ENCODE data around the gene TLE5. TPM values are rescaled to one million over a fixed set of nuclear protein-coding genes. Genes with fewer than 3 reads are reported as not detected.
"Not testable (repeated sequence)": the region's sequence is repeated elsewhere in the genome, so short reads cannot be mapped to it uniquely, and the experiment has no call there.

TLE5 gene
- total and polyA plus RNA-seq, 9 of the 15 experiments (the other 6 are each of a cell fraction or from before 2014, with no cell fraction given): 2.0 to 347 (median 235) TPM

GRCh38 chr19:3038214-3038613 lies 24.1 kb downstream of the TLE5 start:
- no peak overlapping the region for H2AFZ ChIP-seq (ENCODE audit: low read depth, low read length)
- no peak for FAIRE-seq
- H4K20me1 ChIP-seq (replicated peaks; ENCODE audit: control insufficient read depth, insufficient read depth, low read length): no peaks in the 10 kb centered on the region
- no peaks in the 10 kb centered on the region for H3K36me3 ChIP-seq (ENCODE audit: control insufficient read depth, insufficient read depth, low read length)
- no TSS peak for BruUV-seq (replicated peaks)
- no peak overlapping the region for H3K4me3 ChIP-seq
- H3K27ac ChIP-seq (ENCODE audit: extremely low read depth, low read depth, low read length): no peak overlapping the region
- CTCF ChIA-PET (ENCODE audit: low intra/inter-chr PET ratio): no interaction called here
- H3K9me1 ChIP-seq (ENCODE audit: control insufficient read depth, insufficient read depth, low read length): no peaks in the 10 kb centered on the region
- TF ChIP-seq ZNF121 (CRISPR knock-in tag; conservative IDR thresholded peaks at IDR 0.05) (peak; percentile 54; the same call in 1 of the 2 replicates), SOX6 (IDR thresholded peaks at IDR 0.05) (no peak)
- intact Hi-C loops (cut with micrococcal nuclease) (loop anchor here (5.0 kb wide), 1 partner anchor 34 kb away; no protein-coding TSS in a partner anchor), in situ Hi-C loops (cut with MboI) (no loop called here)
- H3K4me1 ChIP-seq (replicated peaks in 1 of 2; ENCODE audit: control insufficient read depth in 2 of 2, insufficient read depth in 2 of 2, low read length in 2 of 2): peaks cover 46 to 64% of the 10 kb centered on the region in 2 experiments
- H3K9me3 ChIP-seq (replicated peaks; ENCODE audit: control insufficient read depth, insufficient read depth, low read depth, low read length): no peaks in the 10 kb centered on the region
- H3K4me2 ChIP-seq (ENCODE audit: insufficient read depth, low read length): no peak overlapping the region
- peaks cover 7% of the 10 kb centered on the region; the same call in 1 of the 3 replicates for H3K79me2 ChIP-seq (ENCODE audit: control insufficient read depth, insufficient read depth, low read length)
- POLR2A ChIA-PET: interaction anchor here (1.0 to 1.8 kb wide), 3 partner anchors 15 to 51 kb away, joined by 3 to 6 read pairs (median 4); no protein-coding TSS in a partner anchor
- no peaks in the 10 kb centered on the region for H3K27me3 ChIP-seq (ENCODE audit: control insufficient read depth in 2 of 2, insufficient read depth in 2 of 2, low read length in 2 of 2)
- DNase-seq (ENCODE audit: extremely low read depth in 1 of 4, low spot score in 3 of 4): no peak
- WGBS (ENCODE audit: insufficient coverage, low coverage, missing lambda C conversion rate): 93% methylated on average over 5 of the region's 5 CpGs
- ATAC-seq: no peak
- no peak overlapping the region for H3K9ac ChIP-seq (ENCODE audit: insufficient read depth in 1 of 2, low read depth in 2 of 2, low read length in 2 of 2)

DNA sequence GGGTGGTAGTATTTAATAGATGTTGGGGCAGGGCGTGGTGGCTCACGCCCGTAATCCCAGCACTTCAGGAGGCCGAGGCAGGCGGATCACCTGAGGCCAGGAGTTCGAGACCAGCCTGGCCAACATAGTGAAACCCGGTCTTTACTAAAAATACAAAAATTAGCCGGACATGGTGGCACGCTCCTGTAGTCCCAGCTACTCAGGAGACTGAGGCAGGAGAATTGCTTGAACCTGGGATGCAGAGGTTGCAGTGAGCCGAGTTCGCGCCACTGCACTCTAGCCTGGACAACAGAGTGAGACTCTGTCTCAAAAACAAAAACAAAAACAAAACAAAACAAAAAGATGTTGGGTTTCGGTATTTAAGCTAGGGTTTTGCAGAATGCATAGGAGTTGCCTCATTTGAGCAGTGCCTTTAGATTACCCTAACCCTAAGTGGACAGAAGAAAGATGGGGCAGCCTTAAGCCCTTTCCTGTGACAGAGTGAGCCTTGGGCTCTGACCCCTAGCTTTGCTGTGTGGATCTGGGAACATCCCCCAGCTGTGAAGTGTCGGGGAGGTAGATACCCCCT lies 25.2 kb downstream of the TLE5 start:
- CTCF ChIA-PET (ENCODE audit: low intra/inter-chr PET ratio); BruUV-seq (replicated peaks); H3K9me3 ChIP-seq (replicated peaks; ENCODE audit: control insufficient read depth, insufficient read depth, low read depth, low read length); ATAC-seq; DNase-seq (ENCODE audit: extremely low read depth in 1 of 4, low spot score in 3 of 4); in situ Hi-C loops (cut with MboI); H3K9me1 ChIP-seq (ENCODE audit: control insufficient read depth, insufficient read depth, low read length); H4K20me1 ChIP-seq (replicated peaks; ENCODE audit: control insufficient read depth, insufficient read depth, low read length); H3K79me2 ChIP-seq (ENCODE audit: control insufficient read depth, insufficient read depth, low read length); H3K36me3 ChIP-seq (ENCODE audit: control insufficient read depth, insufficient read depth, low read length); FAIRE-seq; H3K27me3 ChIP-seq (ENCODE audit: control insufficient read depth in 2 of 2, insufficient read depth in 2 of 2, low read length in 2 of 2): not testable (repeated sequence)
- peak overlapping the region; percentile 90; the same call in 2 of the 3 replicates for H3K27ac ChIP-seq (ENCODE audit: extremely low read depth, low read depth, low read length)
- peak overlapping the region in 1 of 2 experiments; percentile 85; a peak in 1 of 4 replicates for H3K9ac ChIP-seq (ENCODE audit: insufficient read depth in 1 of 2, low read depth in 2 of 2, low read length in 2 of 2)
- WGBS (ENCODE audit: insufficient coverage, low coverage, missing lambda C conversion rate): 47% methylated on average over 14 of the region's 14 CpGs
- H3K4me3 ChIP-seq: peak overlapping the region; percentile 61; the same call in 1 of the 2 replicates
- POLR2A ChIA-PET: interaction anchor here (0.5 to 2.9 kb wide), 11 partner anchors 14 to 561 kb away, joined by 3 to 21 read pairs (median 3); partner anchors contain the start of gene GADD45B
- H2AFZ ChIP-seq (ENCODE audit: low read depth, low read length): 0 out of 2 replicates have a peak overlapping the region, but pooled peaks have one; percentile 2
- H3K4me1 ChIP-seq (replicated peaks in 1 of 2; ENCODE audit: control insufficient read depth in 2 of 2, insufficient read depth in 2 of 2, low read length in 2 of 2): peaks cover 41 to 56% of the 10 kb centered on the region in 2 experiments
- intact Hi-C loops (cut with micrococcal nuclease): loop anchor here (5.0 kb wide), 1 partner anchor 35 kb away; no protein-coding TSS in a partner anchor
- H3K4me2 ChIP-seq (ENCODE audit: insufficient read depth, low read length): peak overlapping the region; percentile 89; the same call in 1 of the 2 replicates
- peak; percentile 73 for TF ChIP-seq ZNF121 (CRISPR knock-in tag; conservative IDR thresholded peaks at IDR 0.05)
- TF ChIP-seq KDM1A (IDR thresholded peaks at IDR 0.05): peak in 1 of 2 experiments; percentile 55; a peak in 2 of 4 replicates
- peak; percentile 74 for TF ChIP-seq TBP (optimal IDR thresholded peaks at IDR 0.05; ENCODE audit: low read depth, low read length)
- 0 out of 2 replicates have a peak, but pooled peaks have one; percentile 1 for TF ChIP-seq SMARCA4 (IDR thresholded peaks at IDR 0.05)
- TF ChIP-seq PRDM10 (IDR thresholded peaks at IDR 0.05; ENCODE audit: partially characterized antibody): peak; percentile 21
- TF ChIP-seq BCOR (IDR thresholded peaks at IDR 0.05): 0 out of 2 replicates have a peak, but pooled peaks have one; percentile 33
- peak; percentile 20 for TF ChIP-seq PHF20 (IDR thresholded peaks at IDR 0.05; ENCODE audit: partially characterized antibody)
- TF ChIP-seq, protein P1, sequence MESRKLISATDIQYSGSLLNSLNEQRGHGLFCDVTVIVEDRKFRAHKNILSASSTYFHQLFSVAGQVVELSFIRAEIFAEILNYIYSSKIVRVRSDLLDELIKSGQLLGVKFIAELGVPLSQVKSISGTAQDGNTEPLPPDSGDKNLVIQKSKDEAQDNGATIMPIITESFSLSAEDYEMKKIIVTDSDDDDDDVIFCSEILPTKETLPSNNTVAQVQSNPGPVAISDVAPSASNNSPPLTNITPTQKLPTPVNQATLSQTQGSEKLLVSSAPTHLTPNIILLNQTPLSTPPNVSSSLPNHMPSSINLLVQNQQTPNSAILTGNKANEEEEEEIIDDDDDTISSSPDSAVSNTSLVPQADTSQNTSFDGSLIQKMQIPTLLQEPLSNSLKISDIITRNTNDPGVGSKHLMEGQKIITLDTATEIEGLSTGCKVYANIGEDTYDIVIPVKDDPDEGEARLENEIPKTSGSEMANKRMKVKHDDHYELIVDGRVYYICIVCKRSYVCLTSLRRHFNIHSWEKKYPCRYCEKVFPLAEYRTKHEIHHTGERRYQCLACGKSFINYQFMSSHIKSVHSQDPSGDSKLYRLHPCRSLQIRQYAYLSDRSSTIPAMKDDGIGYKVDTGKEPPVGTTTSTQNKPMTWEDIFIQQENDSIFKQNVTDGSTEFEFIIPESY (CRISPR knock-in tag; IDR thresholded peaks at IDR 0.05): peak; percentile 88

Data from K562 (cell line).